HG03045 (cell line): ENCODE data around the gene C10orf67.

Experiments
- ATAC-seq: cut with Tn5 transposase; IDR thresholded peaks from one replicate; pipeline ENCODE4 v1.9.1; 2021; ENCODE audit warnings: mild to moderate bottlenecking, moderate library complexity; ENCODE audit not compliant: unreplicated experiment

C10orf67 gene

GRCh38 chr10:23174977-23175512 is 169.6 kb downstream of the C10orf67 start:
- no peak for ATAC-seq

DNA sequence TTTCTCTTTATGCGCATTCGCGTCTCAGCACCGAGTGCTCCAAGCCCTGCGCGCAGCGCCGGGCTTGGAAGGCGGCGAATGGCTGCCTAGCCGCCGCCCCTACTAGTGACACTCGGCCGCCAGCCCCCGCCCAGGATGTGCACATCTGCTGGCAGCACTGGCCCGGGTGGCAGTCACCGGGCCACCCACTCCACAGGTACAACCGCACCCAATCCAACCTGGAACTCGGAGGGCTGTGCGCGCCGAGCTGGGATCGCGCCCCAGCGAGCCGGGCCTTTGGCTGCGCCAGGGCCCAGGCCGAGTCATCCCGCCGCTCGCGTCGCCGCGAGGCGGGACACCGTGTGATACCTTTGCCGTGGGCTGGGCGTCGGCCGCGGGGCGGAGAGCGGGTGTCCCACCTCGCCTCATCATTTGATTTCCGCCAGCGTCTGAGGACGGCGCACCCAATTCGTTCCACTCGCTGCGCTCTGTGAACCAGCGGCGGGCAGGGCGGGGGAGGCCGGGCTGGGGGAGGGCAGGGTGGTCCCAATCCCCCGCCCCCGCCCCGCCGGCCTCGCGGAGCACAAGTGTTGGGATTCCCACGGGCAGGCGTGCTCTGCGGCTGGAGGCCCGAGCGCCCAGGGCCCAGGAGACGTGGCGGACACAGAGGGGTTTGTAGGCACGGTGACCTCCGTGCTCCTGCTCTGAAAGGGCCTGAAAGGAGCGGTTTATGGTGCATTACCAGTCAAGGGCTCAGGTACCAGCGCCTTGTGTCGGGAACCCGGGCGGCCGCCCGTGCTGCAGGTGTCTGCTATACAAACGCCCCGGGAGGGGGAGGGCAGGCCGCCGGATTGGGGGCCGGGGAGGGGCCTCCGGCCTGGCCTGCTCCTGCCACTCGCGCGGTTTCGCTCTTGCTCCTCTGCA is 170.3 kb downstream of the C10orf67 start:
- no peak for ATAC-seq

DNA sequence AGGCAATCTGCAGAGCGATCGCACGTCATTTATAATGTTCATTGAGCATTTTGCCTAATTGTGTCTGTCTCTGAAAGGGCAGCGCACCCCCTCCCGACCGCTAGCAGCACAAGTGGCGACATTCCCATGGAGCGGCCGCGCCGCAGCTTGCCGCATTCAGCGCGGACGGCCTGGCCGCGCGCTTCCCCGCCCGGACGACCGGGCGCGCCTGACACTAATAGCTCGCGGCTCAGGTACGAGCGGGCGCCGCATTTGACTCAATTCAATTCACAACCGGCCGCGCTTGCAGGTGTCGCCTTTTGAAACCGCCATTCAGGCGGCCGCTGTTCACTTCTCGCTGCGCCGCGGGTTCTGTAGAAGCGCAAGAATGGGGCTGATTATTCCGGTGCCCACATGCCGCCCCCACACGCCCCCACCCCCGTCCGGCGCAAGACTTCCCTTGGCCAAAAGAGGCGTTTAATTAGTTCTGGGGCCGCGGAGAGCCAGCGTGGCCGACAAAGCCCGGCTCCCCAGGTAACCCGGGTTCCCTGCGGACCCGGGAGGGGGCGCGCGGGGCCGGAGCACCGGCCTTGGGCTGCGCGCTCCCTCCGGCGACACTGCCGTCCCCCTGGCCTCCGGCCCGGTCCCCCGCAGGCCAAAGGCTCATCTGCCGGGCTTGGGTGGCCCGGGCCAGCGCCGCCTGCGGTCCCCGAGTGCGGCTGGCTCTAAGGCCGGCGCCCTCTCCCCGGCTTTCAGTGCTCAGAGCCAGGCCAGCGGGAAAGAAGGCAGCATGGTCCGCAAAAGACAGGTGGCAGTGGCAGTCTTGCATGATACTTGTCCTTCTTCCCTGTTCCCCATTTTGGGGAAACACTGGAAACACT is 171.2 kb downstream of the C10orf67 start:
- ATAC-seq, result no peak

DNA sequence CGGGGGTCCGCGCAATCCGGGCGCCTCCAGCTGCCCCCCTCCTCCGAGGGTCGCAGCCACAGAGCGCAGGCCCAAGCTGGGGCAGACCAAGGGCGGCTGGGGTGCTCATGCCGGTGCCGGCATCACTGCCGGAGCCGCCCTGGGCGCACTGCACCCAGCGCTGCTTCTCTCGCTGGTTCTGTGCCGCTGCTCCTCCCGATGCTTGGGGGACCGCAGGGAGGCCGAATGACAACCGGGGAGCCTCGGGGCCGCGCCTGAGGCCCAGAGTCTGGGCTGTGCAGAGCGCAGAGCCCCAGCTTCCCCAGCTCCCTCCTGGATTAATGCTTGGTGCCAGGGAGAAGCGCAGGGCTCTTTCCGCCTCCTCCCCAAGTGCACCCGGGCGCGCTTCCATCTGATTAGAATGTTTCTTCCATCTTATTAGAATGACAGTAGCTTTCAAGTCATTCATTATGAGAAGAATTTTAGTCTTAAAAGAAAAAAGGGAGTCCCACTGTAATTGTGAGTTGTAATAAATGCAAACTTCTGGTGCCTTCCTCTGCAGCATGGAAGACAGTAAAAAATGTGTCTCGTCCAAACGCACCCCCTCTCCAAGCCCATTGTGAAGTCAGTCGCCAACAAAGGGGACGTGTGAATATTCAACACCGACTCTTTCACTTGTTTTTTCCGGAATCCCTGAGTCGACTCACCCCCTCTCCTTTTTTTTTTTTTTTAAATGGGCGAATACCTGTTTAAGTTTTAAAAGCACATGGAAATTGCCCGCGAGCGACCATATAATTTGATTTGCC is 172.0 kb downstream of the C10orf67 start:
- ATAC-seq, result no peak

DNA sequence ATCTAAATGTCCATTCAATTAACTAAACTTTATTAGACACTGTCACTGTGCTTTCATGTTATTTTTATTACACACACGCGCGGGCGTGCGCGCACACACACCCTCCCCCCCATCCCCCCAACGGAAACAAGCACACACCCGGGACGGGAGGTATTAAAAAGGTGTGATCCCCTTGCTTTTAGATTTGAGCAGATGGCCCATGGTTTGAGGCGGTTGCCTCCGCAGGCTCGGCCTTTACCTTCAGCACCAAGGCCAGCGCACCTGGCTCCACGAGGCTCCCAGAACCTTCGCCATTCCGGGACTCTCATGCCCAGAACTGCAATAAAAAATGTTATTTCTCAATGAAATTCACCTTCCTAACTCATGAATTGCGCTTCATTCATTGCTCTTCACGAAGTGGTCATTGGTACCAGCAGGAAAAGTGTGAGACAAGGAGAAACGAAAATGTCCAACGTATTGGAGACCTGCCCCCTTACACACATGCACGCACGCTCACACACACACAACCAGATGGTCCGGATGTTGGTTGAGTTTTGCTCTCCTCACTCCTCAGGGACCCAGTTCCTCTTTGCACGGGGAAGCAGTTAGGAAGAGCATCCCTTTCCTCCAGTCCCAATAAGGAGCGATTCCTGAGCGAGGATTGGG is 173.2 kb downstream of the C10orf67 start:
- no peak for ATAC-seq

DNA sequence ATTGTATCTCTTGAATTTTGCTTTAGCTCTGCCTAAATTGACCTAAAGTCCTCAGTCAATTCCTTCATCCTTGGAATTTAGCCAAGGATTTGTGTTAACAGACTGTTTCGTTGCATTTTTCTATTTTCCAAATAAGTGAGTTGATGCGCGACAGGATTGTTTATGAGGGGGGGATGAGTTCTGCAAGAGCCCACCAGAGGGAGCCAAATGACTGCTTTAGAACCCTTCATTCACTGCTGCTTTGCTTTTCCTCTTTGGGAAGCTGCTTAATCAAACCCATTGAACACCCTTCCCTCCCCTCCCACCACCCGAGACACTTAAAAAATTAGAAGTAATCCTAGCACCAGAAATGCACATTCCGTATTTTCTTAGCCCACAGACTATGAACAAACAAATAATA is 186.2 kb downstream of the C10orf67 start:
- peak; percentile 60 for ATAC-seq

DNA sequence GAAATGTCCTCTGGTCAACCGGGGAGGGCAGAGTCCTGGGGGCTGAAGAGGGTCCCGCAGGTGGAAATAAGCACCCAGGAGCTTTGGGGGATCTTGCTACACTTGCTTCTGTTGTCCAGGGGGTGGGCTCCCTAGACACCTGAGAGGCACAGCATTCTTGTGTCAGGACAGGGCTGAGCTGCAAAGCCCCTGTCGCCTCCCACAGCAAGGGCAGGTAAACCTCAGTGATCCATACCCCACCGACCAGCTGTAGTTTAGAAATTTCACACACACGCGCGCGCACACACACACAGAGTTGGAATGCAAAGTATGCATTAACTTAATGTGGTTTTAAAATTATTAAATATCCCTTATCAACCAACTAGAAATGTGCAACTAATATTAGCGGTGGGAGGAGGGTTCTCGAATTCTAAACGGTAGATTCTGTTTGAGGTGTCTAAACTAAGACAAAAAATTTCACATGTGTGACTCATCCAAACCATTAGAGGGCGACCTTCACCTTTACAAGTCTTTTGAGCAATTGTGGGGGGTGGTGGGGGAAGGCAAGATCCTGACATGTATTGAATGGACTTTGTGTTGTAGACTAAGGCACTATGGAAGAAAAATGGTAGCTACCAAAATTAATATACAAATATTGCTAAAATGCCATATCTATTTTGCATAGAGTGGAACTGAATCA is 186.8 kb downstream of the C10orf67 start:
- no peak for ATAC-seq

DNA sequence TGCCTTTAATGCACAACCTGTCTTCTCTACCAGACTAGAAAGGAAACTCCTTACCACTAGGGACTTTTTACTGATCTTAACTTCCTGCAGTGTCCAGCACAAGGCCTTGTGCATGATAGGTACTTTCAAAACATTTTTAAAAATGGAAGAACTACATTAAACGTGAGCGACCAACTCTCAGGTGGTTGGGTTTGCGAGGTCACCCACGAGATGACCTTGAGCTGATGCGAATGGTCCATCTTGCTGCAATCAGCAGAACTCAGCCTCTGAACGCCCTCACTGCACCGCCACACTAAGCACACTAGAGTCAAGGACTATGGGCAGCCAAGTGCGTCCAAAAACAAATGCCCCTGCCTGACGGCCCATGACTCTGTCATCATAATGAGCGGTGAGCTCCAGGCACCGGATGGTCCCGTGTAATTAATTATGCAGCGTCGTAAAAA is 187.3 kb downstream of the C10orf67 start:
- ATAC-seq, result no peak

DNA sequence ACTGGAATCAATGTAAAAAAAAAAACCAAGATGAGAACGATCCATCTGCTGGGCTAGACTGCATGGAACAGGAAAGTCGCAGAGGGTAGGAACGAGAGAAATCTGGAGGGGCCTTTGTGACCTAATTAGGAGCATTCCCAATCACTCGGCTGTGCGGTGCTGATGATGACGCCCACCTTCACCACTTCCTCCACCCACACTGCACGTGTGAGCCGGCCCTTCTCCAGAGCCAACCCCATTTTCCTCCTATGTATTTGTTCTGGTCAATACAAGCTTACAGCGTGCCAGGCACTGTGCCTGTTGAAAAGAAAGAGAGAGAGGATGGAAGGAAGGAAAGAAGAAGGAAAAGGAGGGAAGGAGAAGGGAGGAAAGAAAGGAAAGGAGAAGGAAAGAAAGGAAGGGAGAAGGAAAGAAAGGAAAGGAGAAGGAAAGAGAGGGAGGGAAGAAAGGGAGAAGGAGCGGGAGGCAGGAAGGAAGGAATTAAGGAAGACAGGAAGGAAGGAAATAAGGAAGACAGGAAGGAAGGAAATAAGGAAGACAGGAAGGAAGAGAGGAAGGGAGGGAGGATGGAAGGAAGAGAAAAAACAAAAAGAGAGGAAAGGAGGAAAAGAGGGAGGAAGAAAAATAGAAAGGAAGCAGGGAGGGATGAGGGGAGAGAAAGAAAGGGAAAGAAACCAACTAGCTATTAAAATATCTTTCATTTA is 188.0 kb downstream of the C10orf67 start:
- ATAC-seq, result no peak

DNA sequence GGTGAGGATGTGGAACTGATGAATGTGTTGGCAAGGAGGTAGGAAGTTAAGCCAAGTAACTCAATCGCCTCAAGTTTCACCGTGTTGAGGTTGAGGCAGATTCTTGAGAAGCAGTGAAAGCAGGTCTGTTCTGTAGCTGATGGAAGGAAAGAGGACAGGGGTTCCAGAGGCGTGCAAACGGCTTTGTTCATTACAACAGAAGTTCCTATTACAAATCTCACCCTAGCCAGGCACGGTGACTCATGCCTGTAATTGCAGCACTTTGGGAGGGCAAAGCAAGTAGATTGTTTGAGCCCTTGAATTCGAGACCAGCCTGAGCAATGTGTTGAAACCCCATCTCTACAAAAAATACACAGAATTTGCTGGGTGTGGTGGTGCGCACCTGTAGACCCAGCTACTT is 189.4 kb downstream of the C10orf67 start:
- ATAC-seq, result no peak
